Left lung (tissue), 10 donors: ENCODE measurements around the gene AS3MT. TPM values are rescaled to one million over a fixed set of nuclear protein-coding genes. Genes with fewer than 3 reads are reported as not detected.
"Not testable (repeated sequence)": the region's sequence is repeated elsewhere in the genome, so short reads cannot be mapped to it uniquely, and the experiment has no call there.

Source experiments
- ATAC-seq: fragments of 200-7000 bp; cut with Tn5 transposase; one replicate; pipeline ENCODE4 v1.9.1; 2020; ENCODE audit warnings: moderate library complexity
- DNase-seq, 4 donors: peaks; one replicate each; pipeline ENCODE4 v3.0.0-alpha.2; 2013 to 2020
- H3K27ac ChIP-seq, 2 donors: fragments of 200-600 bp; sonication (generic) in 1 of 2; one replicate each; pipeline versions ENCODE4 v1.5.0 to v1.8.0; 2020 to 2021
- H3K27me3 ChIP-seq, 2 donors: fragments of 200-600 bp; sonication (generic) in 1 of 2; one replicate each; pipeline versions ENCODE4 v1.5.0 to v1.8.0; 2020 to 2021
- H3K36me3 ChIP-seq, 2 donors: fragments of 200-600 bp; sonication (generic) in 1 of 2; one replicate each; pipeline versions ENCODE4 v1.5.0 to v1.8.0; 2020 to 2021
- H3K4me1 ChIP-seq, 2 donors: fragments of 200-600 bp; one replicate each; pipeline ENCODE4 v1.8.0; 2021
- H3K4me3 ChIP-seq, 2 donors: fragments of 200-600 bp; sonication (generic) in 1 of 2; one replicate each; pipeline versions ENCODE4 v1.5.0 to v1.8.0; 2020 to 2021; ENCODE audit warnings: mild to moderate bottlenecking in 1 of 2
- H3K9me3 ChIP-seq, 2 donors: fragments of 200-600 bp; sonication (generic) in 1 of 2; one replicate each; pipeline versions ENCODE4 v1.5.0 to v1.8.0; 2020 to 2021
- intact Hi-C, 2 donors: fragments of 100-400 bp; cut with DNase I; formaldehyde crosslinking; loops; one replicate each; pipeline versions ENCODE4 v1.11.2 to v1.14.2; 2022
- polyA plus RNA-seq, 6 donors: library from polyadenylated mRNA; unstranded; fragments of 120-200 nt; gene quantifications; one replicate each; pipeline ENCODE4 v1.2.1, GENCODE V29; 2013; ENCODE audit not compliant: insufficient read length in 6 of 6
- total RNA-seq, 2 donors: library from RNA; stranded (reverse); fragmentation: NEBNext Ultra II Directional; extraction: Animal tissue kit (Norgen Biotek cat#: 25700); gene quantifications; one replicate each; pipeline ENCODE4 v1.2.1, GENCODE V29; 2021
- TF ChIP-seq, protein P1 (sequence below), 2 donors: fragments of 200-600 bp; sonication (generic) in 1 of 2; IDR thresholded peaks; one replicate each; pipeline versions ENCODE4 v1.5.0 to v1.8.0; 2021; ENCODE audit warnings: antibody characterized with exemption in 2 of 2
- donor health status: DM: no; HTN: yes; CAD: no.
- donor health status: DM: no; HTN: no; CAD: no.

Gene AS3MT
- total and polyA plus RNA-seq, 8 donors, result 1.5 to 18.9 (median 14.9) TPM

GRCh38 chr10:102834143-102834542 is 35.1 kb upstream of the AS3MT start:
- ATAC-seq, result no peak
- no peak overlapping the region for H3K27ac ChIP-seq
- intact Hi-C loops, result no loop called here
- H3K9me3 ChIP-seq, result peaks cover 0 to 16% of the 10 kb centered on the region in 2 donors
- H3K27me3 ChIP-seq, result no peaks in the 10 kb centered on the region
- TF ChIP-seq, protein P1, sequence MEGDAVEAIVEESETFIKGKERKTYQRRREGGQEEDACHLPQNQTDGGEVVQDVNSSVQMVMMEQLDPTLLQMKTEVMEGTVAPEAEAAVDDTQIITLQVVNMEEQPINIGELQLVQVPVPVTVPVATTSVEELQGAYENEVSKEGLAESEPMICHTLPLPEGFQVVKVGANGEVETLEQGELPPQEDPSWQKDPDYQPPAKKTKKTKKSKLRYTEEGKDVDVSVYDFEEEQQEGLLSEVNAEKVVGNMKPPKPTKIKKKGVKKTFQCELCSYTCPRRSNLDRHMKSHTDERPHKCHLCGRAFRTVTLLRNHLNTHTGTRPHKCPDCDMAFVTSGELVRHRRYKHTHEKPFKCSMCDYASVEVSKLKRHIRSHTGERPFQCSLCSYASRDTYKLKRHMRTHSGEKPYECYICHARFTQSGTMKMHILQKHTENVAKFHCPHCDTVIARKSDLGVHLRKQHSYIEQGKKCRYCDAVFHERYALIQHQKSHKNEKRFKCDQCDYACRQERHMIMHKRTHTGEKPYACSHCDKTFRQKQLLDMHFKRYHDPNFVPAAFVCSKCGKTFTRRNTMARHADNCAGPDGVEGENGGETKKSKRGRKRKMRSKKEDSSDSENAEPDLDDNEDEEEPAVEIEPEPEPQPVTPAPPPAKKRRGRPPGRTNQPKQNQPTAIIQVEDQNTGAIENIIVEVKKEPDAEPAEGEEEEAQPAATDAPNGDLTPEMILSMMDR (IDR thresholded peaks at IDR 0.05), result no peak
- peaks cover 0 to 8% of the 10 kb centered on the region in 2 donors for H3K4me1 ChIP-seq
- no peak for DNase-seq
- no peak overlapping the region for H3K4me3 ChIP-seq
- no peaks in the 10 kb centered on the region for H3K36me3 ChIP-seq

GRCh38 chr10:102835007-102835482 is 34.2 kb upstream of the AS3MT start:
- intact Hi-C loops, result loop anchor here in 1 of 2 donors (5.0 kb wide), 1 partner anchor 67 kb away; no protein-coding TSS in a partner anchor

DNA sequence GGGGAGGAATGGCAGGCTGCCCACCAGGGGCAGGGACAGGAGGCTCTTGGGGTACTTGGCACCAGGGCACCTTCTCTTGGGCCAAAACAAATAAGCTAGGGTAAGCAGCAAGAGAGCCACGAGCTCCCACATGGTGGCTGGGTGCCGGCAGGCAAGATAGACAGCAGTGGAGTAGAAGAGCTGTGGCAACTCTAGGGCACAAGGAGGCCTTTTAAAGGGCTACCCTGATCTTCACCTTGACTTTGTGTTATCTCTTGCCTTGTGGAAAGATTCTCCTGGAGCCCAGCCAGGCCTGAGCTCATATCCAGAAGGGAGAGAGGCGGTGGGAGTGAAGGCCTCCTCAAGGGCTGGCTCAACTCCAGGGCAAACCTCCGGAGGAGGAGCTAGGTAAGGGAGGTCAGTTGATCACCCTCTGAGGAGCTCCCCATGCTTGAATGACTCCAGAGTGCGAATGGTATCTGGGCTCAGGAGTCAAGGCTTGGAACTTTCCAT is 32.0 kb upstream of the AS3MT start, which contains the start of gene CYP17A1:
Gene CYP17A1 (minus strand): TSS at position 184 of the 492 bp plus-strand sequence. CDS start 52 bp downstream, at position 132.
- Histone ChIP-seq H3K36me3 (no peaks in the 10 kb centered on the region), H3K27me3 (no peaks in the 10 kb centered on the region), H3K27ac (no peak within 1 kb of the TSS), H3K4me3 (no peak within 1 kb of the TSS), H3K9me3 (peaks cover 0 to 16% of the 10 kb centered on the region in 2 donors), H3K4me1 (peaks cover 0 to 8% of the 10 kb centered on the region in 2 donors)
- TF ChIP-seq, protein P1 (IDR thresholded peaks at IDR 0.05), result no peak
- intact Hi-C loops, result loop anchor here in 1 of 2 donors (5.0 kb wide), 1 partner anchor 65 kb away; no protein-coding TSS in a partner anchor
- peak in 1 of 4 donors; percentile 46 for DNase-seq
- ATAC-seq, result peak; percentile 68

More at GRCh38 chr10:102835007-102835482, 34.2 kb upstream of the AS3MT start:
- peaks cover 0 to 16% of the 10 kb centered on the region in 2 donors for H3K9me3 ChIP-seq
- DNase-seq (peak in 3 of 4 donors; percentile 68 to 85 (median 70)), ATAC-seq (peak; percentile 95)
- H3K4me3 ChIP-seq, result no peak overlapping the region
- TF ChIP-seq, protein P1 (IDR thresholded peaks at IDR 0.05), result peak; percentile 86 to 93
- no peak overlapping the region for H3K27ac ChIP-seq
- no peaks in the 10 kb centered on the region for H3K27me3 ChIP-seq
- H3K4me1 ChIP-seq, result peaks cover 0 to 8% of the 10 kb centered on the region in 2 donors
- no peaks in the 10 kb centered on the region for H3K36me3 ChIP-seq

DNA sequence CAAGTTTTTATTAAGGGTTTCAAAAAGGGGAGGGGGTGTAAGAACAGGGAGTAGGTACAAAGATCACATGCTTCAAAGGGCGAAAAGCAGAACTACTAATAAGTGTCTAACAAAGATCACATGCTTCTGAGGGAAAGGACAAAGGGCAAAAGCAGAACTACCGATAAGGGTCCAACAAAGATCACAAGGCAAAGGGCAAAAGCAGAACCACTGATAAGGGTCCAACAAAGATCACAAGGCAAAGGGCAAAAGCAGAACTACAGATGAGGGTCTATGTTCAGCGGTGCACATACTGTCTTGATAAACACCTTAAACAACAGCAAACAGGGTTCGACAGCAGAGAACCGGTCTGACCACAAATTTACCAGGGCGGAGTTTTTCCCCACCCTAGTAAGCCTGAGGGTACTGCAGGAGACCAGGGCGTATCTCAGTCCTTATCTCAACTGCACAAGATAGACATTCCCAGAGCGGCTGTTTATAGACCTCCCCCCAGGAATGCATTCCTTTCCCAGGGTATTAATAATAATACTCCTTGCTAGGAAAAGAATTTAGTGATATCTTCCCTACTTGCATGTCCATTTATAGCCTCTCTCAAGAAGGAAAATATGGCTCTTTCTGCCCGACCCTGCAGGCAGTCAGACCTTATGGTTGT is 30.9 kb upstream of the AS3MT start:
- intact Hi-C loops, result loop anchor here in 1 of 2 donors (5.0 kb wide), 1 partner anchor 64 kb away; no protein-coding TSS in a partner anchor
- not testable (repeated sequence) for H3K27me3 ChIP-seq, H3K4me3 ChIP-seq, H3K27ac ChIP-seq, ATAC-seq, H3K4me1 ChIP-seq, H3K36me3 ChIP-seq, DNase-seq
- H3K9me3 ChIP-seq, result peaks cover 0 to 16% of the 10 kb centered on the region in 2 donors

- ATAC-seq (peak; percentile 35), DNase-seq (no peak)
- Histone ChIP-seq H3K4me3 (no peak overlapping the region), H3K36me3 (no peaks in the 10 kb centered on the region), H3K27ac (no peak overlapping the region), H3K27me3 (no peaks in the 10 kb centered on the region), H3K4me1 (no peaks in the 10 kb centered on the region), H3K9me3 (peaks cover 0 to 21% of the 10 kb centered on the region in 2 donors)
- intact Hi-C loops, result no loop called here
- TF ChIP-seq, protein P1 (IDR thresholded peaks at IDR 0.05), result no peak
Observed at GRCh38 chr10:102841827-102842345, 27.4 kb upstream of the AS3MT start.

DNA sequence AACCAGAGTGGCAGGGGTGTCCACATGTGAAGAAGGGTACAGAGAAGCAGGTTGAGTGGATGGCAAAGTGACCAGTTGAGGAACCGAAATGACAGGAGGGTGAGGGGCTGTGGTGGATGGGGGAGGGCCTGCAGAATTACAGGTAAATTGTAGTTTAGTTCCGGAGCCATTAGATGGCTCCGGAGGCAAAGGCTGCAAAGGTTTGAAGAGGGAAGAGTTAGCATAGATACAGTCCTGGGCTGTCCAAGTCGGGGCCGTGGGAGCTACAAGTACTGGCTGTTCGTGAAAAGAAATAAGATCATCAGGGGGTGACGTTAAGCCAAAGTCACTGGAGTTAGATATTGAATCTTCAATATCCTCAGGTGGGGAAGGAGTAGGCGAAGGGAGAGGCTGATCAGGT is 26.1 kb upstream of the AS3MT start:
- H3K27ac ChIP-seq, DNase-seq, intact Hi-C loops, H3K27me3 ChIP-seq, H3K4me3 ChIP-seq, H3K36me3 ChIP-seq, ATAC-seq, H3K4me1 ChIP-seq: not testable (repeated sequence)
- H3K9me3 ChIP-seq, result peaks cover 0 to 12% of the 10 kb centered on the region in 2 donors

DNA sequence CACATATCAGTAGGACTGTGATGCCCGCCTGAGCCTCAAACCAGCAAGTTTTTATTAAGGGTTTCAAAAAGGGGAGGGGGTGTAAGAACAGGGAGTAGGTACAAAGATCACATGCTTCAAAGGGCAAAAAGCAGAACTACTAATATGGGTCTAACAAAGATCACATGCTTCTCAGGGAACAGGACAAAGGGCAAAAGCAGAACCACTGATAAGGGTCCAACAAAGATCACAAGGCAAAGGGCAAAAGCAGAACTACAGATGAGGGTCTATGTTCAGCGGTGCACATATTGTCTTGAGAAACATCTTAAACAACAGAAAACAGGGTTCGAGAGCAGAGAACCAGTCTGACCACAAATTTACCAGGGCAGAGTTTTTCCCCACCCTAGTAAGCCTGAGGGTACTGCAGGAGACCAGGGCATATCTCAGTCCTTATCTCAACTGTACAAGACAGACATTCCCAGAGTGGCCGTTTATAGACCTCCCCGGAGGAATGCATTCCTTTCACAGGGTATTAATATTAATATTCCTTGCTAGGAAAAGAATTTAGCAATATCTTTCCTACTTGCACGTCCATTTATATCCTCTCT is 25.0 kb upstream of the AS3MT start:
- intact Hi-C loops, H3K36me3 ChIP-seq, ATAC-seq, DNase-seq, H3K4me1 ChIP-seq, H3K9me3 ChIP-seq, H3K27me3 ChIP-seq, H3K27ac ChIP-seq, H3K4me3 ChIP-seq: not testable (repeated sequence)
